Activated CD4-positive, alpha-beta T cell treated with anti-CD3 and anti-CD28 coated beads for 1 hour (primary cell): ENCODE results near the gene GNAS-AS1.
"Not testable (repeated sequence)": the region's sequence is repeated elsewhere in the genome, so short reads cannot be mapped to it uniquely, and the experiment has no call there.

Experiments
- DNase-seq: peaks from one replicate; pipeline ENCODE4 v3.0.0-alpha.2; 2020

GNAS-AS1 gene

GRCh38 chr20:58829531-58829941, 21.2 kb downstream of the GNAS-AS1 start:
- no peak for DNase-seq

- DNase-seq = not testable (repeated sequence)
These were observed 21.9 kb downstream of the GNAS-AS1 start for GRCh38 chr20:58828804-58829203.

- no peak for DNase-seq
These were observed 22.6 kb downstream of the GNAS-AS1 start for GRCh38 chr20:58828136-58828535.

GRCh38 chr20:58826271-58826670, 24.4 kb downstream of the GNAS-AS1 start:
- DNase-seq = no peak

- DNase-seq = no peak
These were observed 25.3 kb downstream of the GNAS-AS1 start for GRCh38 chr20:58825450-58825849.

- DNase-seq = no peak
These were observed 25.9 kb downstream of the GNAS-AS1 start for GRCh38 chr20:58824843-58825242.

GRCh38 chr20:58822748-58823730, 27.7 kb downstream of the GNAS-AS1 start:
- DNase-seq = no peak

- no peak for DNase-seq
These were observed 28.6 kb downstream of the GNAS-AS1 start for GRCh38 chr20:58822149-58822548.

- DNase-seq = not testable (repeated sequence)
These were observed 30.2 kb downstream of the GNAS-AS1 start for GRCh38 chr20:58820515-58820914.

- no peak for DNase-seq
These were observed 30.8 kb downstream of the GNAS-AS1 start for GRCh38 chr20:58819921-58820320.

GRCh38 chr20:58818586-58819285, 32.0 kb downstream of the GNAS-AS1 start:
- no peak for DNase-seq

- DNase-seq = no peak
These were observed 33.0 kb downstream of the GNAS-AS1 start for GRCh38 chr20:58817748-58818147.

- no peak for DNase-seq
These were observed 33.6 kb downstream of the GNAS-AS1 start for GRCh38 chr20:58816957-58817651.

- no peak for DNase-seq
These were observed 34.7 kb downstream of the GNAS-AS1 start for GRCh38 chr20:58816051-58816450.

GRCh38 chr20:58815448-58815847, 35.3 kb downstream of the GNAS-AS1 start:
- DNase-seq = no peak

- DNase-seq = no peak
These were observed 37.3 kb downstream of the GNAS-AS1 start for GRCh38 chr20:58813369-58813768.

- no peak for DNase-seq
These were observed 39.4 kb downstream of the GNAS-AS1 start for GRCh38 chr20:58811334-58811733.

- DNase-seq = no peak
These were observed 39.8 kb downstream of the GNAS-AS1 start for GRCh38 chr20:58810879-58811250.

GRCh38 chr20:58810116-58810878, 40.4 kb downstream of the GNAS-AS1 start:
- DNase-seq = no peak

GRCh38 chr20:58808271-58809046, 42.2 kb downstream of the GNAS-AS1 start:
- no peak for DNase-seq

GRCh38 chr20:58807801-58808200, 42.9 kb downstream of the GNAS-AS1 start:
- no peak for DNase-seq

GRCh38 chr20:58803533-58803932, 47.2 kb downstream of the GNAS-AS1 start:
- DNase-seq = no peak
